GM10248 (cell line): ENCODE data around the gene GATA3.

Source experiments
- CTCF ChIA-PET: fragments of 300-600 bp; sonication (Branson Sonifier 250); formaldehyde crosslinking; extraction: SDS; loops from one replicate; lab custom pipeline; 2021; ENCODE audit warnings: antibody characterized with exemption; lab: Yijun Ruan, JAX
- POLR2A ChIA-PET: fragments of 350-650 bp; sonication (Branson Sonifier 250); formaldehyde crosslinking; extraction: SDS; loops from one replicate; lab custom pipeline; 2020; ENCODE audit warnings: antibody characterized with exemption; lab: Yijun Ruan, JAX
- DNase-seq: peaks from one replicate; pipeline ENCODE4 v3.0.0; 2012; ENCODE audit errors: extremely low spot score
- CTCF ChIP-seq: IDR thresholded peaks from 2 replicates; pipeline ENCODE4 v1.5.1; 2012; ENCODE audit warnings: mild to moderate bottlenecking, low read depth; ENCODE audit errors: extremely low read depth, missing control alignments, control extremely low read depth

The GATA3 gene

DNA sequence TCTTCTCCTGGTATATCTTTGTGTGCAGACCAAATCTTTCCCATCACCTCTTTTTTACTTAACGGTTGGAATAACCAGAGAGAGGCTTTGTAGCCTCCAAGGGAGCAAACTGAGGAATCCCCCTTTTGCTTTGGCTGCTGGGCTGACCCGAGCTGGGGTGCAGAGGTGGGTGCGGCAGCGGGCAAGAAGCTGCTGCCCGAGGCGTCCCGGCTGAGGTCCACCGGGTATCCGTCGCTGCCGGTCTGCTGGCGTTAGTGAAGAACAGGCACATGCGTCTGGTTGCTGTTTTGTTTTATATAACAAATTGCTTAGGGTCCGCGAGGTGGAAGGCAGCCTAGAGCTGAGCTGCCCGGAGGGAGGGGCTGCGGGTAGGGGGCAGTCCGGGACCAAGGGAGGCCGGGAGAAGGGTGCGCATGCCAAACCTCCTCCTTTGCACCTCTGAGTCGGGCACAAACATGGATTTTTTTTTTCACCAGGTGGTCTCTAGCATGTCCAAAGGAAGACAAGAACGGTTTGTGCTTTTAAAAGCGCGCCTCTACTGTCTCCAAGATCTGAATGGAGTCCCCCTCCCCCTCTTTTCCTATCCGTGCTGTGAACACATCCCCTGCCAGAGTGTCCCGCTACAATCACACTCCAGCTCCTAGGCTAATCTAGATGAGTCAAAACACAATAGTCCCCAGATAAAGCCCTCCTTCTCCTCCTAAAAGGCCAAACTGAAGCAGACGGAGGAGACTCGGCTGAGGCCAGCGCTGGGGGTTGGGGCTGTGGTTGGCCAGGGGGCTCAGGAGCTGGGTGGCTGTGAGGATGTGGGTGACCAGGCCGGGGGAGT lies 6.8 kb upstream of the GATA3 start:
- DNase-seq = no peak
- CTCF ChIA-PET = interaction anchor here (1.3 kb wide), 1 partner anchor 1161 kb away, joined by 4 read pairs; no protein-coding TSS in a partner anchor

GRCh38 chr10:8048281-8049008 lies 6.0 kb upstream of the GATA3 start:
- CTCF ChIA-PET = interaction anchor here (1.3 kb wide), 1 partner anchor 1160 kb away, joined by 4 read pairs; no protein-coding TSS in a partner anchor
- no peak for TF ChIP-seq CTCF
- POLR2A ChIA-PET = no interaction called here
- DNase-seq = no peak

More for the DNA sequence above, 6.8 kb upstream of the GATA3 start:
- no peak for TF ChIP-seq CTCF
- POLR2A ChIA-PET = no interaction called here

DNA sequence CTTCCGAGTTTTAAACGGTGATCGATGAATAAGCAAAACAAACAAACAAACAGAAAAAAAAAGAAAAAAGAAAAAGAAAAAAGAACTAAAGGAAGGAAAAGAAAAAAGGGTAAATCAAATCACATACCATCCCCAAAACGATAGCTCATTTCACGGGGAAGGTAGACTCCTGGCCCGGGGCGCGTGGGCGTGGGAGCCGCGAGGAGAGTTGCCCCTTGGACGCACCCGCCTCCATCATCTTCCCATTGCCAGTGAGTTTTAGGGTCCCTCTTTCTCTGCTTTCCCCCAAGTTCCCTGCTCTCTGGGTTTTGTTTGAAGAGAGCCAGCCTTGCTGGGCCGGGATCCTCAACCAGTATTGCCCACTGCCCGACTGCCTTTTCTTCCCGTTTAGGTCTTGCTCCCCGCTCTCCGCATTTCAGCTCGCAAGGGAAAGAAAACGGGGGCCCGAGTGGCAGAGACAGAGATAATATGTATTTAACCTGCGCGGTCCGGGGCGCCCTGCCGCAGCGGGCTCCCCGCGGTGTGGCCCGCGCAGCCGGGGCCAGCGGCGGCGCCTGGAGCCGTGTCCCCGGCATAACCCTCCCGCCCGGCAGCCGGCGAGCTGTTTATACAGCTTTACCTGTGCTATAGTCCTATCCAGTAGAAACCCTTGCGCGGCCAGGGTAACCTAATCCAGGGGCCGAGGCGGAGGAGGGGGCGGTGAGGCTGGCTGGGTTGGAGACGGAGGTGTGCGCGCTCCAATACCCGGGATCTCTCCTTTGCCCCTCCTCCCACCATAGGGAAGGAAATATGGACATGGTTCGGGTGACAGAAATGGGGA lies 5.2 kb upstream of the GATA3 start:
- no peak for TF ChIP-seq CTCF
- ChIA-PET CTCF (no interaction called here), POLR2A (no interaction called here)
- no peak for DNase-seq

GRCh38 chr10:8049865-8050555 lies 4.5 kb upstream of the GATA3 start:
- ChIA-PET CTCF (no interaction called here), POLR2A (no interaction called here)
- no peak for DNase-seq
- no peak for TF ChIP-seq CTCF

GRCh38 chr10:8050556-8051108 lies 3.9 kb upstream of the GATA3 start:
- DNase-seq = no peak
- no peak for TF ChIP-seq CTCF
- ChIA-PET CTCF (no interaction called here), POLR2A (no interaction called here)
